Immature natural killer cell (primary cell): ENCODE measurements around the gene RTL9. TPM values are rescaled to one million over a fixed set of nuclear protein-coding genes. Genes with fewer than 3 reads are reported as not detected.
"Not testable (repeated sequence)": the region's sequence is repeated elsewhere in the genome, so short reads cannot be mapped to it uniquely, and the experiment has no call there.

Source experiments
- DNase-seq, 3 donors: peaks; one replicate each; pipeline ENCODE4 v3.0.0; 2022; ENCODE audit warnings: mixed read lengths in 1 of 3
- H3K27ac Mint-ChIP-seq, 6 donors: one replicate each; pipeline ENCODE4 v1.8.0; 2020; ENCODE audit warnings: mixed read lengths in 6 of 6, mild to moderate bottlenecking in 5 of 6, inconsistent platforms in 4 of 6, moderate library complexity in 3 of 6
- H3K27me3 Mint-ChIP-seq, 3 donors: one replicate each; pipeline ENCODE4 v1.8.0; 2020 to 2021; ENCODE audit warnings: low read depth in 3 of 3, mild to moderate bottlenecking in 3 of 3, mixed read lengths in 3 of 3, moderate library complexity in 3 of 3, inconsistent platforms in 1 of 3
- H3K36me3 Mint-ChIP-seq, 3 donors: one replicate each; pipeline ENCODE4 v1.8.0; 2020; ENCODE audit warnings: mixed read lengths in 3 of 3, inconsistent platforms in 2 of 3, mild to moderate bottlenecking in 2 of 3
- H3K4me1 Mint-ChIP-seq, 2 donors: one replicate each; pipeline ENCODE4 v1.8.0; 2020; ENCODE audit warnings: inconsistent platforms in 2 of 2, mild to moderate bottlenecking in 2 of 2, mixed read lengths in 2 of 2, moderate library complexity in 1 of 2
- H3K4me3 Mint-ChIP-seq, 5 donors: one replicate each; pipeline ENCODE4 v1.8.0; 2020; ENCODE audit warnings: mild to moderate bottlenecking in 5 of 5, mixed read lengths in 5 of 5, inconsistent platforms in 3 of 5, moderate library complexity in 3 of 5
- H3K9me3 Mint-ChIP-seq, 6 donors: one replicate each; pipeline ENCODE4 v1.8.0; 2020; ENCODE audit warnings: mild to moderate bottlenecking in 6 of 6, mixed read lengths in 6 of 6, inconsistent platforms in 4 of 6, moderate library complexity in 3 of 6
- polyA plus RNA-seq, 3 donors: library from polyadenylated mRNA; unstranded; fragments of 300-500 nt; fragmentation: Illumina TruSeq; gene quantifications; one replicate each; pipeline ENCODE4 v1.2.3, GENCODE V29; 2021

The RTL9 gene
- polyA plus RNA-seq, 3 donors from 2014 or later = not detected

DNA sequence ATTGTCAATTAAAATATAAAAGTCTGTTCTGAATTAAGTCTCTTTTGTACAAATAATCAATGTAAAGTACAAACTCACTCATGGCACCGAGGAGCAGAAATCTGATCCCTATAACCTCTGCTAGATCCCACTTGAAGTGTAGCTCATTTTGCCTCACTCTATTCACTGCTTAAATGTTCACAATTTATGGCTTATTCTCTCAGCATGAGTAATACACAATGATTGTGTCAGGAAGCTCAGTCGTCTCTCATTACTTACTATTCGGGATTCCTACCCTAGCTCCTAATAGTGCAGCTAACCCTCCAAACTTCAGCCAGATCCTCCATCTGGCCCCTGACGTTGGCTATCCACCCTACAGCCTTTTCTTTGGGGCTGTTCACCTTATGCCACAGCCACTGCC is 36.0 kb upstream of the RTL9 start:
- no peaks in the 10 kb centered on the region for H3K36me3 Mint-ChIP-seq
- H3K27me3 Mint-ChIP-seq = peaks cover 3 to 8% (median 7%) of the 10 kb centered on the region in 3 donors
- DNase-seq = no peak
- peaks cover 0 to 6% of the 10 kb centered on the region in 2 donors for H3K4me1 Mint-ChIP-seq
- H3K9me3 Mint-ChIP-seq = no peaks in the 10 kb centered on the region
- no peak overlapping the region for H3K4me3 Mint-ChIP-seq
- no peak overlapping the region for H3K27ac Mint-ChIP-seq

DNA sequence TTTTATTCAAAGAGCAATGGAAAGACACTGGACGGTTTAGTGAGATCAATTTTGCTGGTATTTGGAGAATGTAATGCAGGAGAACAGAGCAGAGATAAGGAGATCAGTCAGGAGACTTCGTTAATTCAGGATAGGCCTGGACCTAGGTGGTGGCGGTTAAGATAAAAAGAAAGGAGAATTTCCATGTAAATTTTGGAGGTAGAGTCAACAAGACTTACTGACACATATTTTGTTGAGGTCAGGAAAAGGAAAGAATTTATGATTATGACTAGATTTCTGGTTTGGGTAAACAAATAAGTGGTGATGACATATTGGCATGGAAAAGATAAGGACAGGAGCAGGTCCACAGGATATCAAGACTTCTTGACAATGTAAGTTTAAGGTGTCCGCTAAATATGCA is 31.9 kb upstream of the RTL9 start:
- no peak overlapping the region for H3K27ac Mint-ChIP-seq
- H3K4me3 Mint-ChIP-seq = no peak overlapping the region
- H3K4me1 Mint-ChIP-seq = no peaks in the 10 kb centered on the region
- no peak for DNase-seq
- H3K36me3 Mint-ChIP-seq = no peaks in the 10 kb centered on the region
- H3K9me3 Mint-ChIP-seq = no peaks in the 10 kb centered on the region
- H3K27me3 Mint-ChIP-seq = peaks cover 3 to 5% (median 5%) of the 10 kb centered on the region in 3 donors

GRCh38 chrX:110327336-110327735 is 31.3 kb upstream of the RTL9 start:
- DNase-seq = no peak
- peaks cover 2 to 5% (median 5%) of the 10 kb centered on the region in 3 donors for H3K27me3 Mint-ChIP-seq
- no peaks in the 10 kb centered on the region for H3K36me3 Mint-ChIP-seq
- no peaks in the 10 kb centered on the region for H3K9me3 Mint-ChIP-seq
- no peak overlapping the region for H3K27ac Mint-ChIP-seq
- H3K4me3 Mint-ChIP-seq = no peak overlapping the region
- no peaks in the 10 kb centered on the region for H3K4me1 Mint-ChIP-seq

GRCh38 chrX:110328613-110329012 is 30.0 kb upstream of the RTL9 start:
- H3K9me3 Mint-ChIP-seq, H3K4me3 Mint-ChIP-seq, H3K36me3 Mint-ChIP-seq, H3K27me3 Mint-ChIP-seq, H3K27ac Mint-ChIP-seq, DNase-seq, H3K4me1 Mint-ChIP-seq: not testable (repeated sequence)

DNA sequence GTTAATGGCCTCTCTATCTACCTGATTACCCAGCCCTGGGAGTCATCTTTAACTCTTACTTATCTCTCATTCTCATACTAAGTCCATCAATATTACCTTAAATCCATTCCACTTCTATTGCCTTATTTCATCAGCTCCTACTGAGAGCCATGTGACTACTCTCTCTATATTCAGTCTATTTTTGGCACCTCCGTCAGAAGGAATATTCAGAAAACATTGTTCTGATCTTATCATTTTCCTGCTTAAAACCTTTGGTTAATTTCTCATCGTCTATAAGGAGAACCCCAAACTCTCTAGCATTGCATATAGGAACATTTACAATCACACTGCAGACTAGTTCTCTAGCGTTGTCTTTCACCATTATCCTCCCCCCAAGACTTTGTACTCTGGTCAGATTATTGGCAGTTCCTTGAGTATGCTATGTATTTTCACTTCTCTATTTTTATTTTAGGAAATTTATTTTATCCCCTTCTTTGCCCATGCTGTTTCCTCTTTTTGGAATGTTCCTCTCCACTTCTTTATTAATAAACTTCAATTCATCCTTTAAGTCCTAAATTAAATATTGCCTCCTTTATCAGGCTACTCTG is 27.1 kb upstream of the RTL9 start:
- Mint-ChIP-seq H3K27me3 (peaks cover 0 to 10% (median 0%) of the 10 kb centered on the region in 3 donors), H3K4me3 (no peak overlapping the region), H3K9me3 (no peaks in the 10 kb centered on the region), H3K36me3 (no peaks in the 10 kb centered on the region), H3K4me1 (no peaks in the 10 kb centered on the region), H3K27ac (no peak overlapping the region)
- DNase-seq = no peak

GRCh38 chrX:110333458-110333857 is 25.2 kb upstream of the RTL9 start:
- H3K9me3 Mint-ChIP-seq, H3K27ac Mint-ChIP-seq, H3K4me3 Mint-ChIP-seq, DNase-seq, H3K36me3 Mint-ChIP-seq, H3K27me3 Mint-ChIP-seq, H3K4me1 Mint-ChIP-seq: not testable (repeated sequence)

DNA sequence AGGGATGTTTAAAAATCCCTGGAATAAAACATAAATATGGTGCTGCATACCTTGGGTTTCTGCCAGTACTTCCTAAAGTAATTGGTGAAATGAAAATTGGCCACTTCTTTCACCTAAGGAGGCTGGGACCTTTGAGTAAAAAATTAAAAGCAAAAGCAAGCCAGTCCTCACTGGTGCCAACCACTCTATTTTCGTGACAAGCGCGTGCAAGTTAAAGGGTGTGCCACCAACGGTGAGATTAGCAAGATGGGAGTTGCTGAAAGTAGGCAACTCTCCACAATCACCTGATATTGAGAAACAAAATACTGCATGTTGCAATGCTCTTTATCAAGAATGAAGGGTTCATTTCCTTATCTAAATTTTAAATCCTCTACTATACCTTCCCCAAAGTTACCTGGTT is 19.7 kb upstream of the RTL9 start:
- H3K27me3 Mint-ChIP-seq = peaks cover 0 to 8% (median 0%) of the 10 kb centered on the region in 3 donors
- H3K4me3 Mint-ChIP-seq = no peak overlapping the region
- H3K27ac Mint-ChIP-seq = no peak overlapping the region
- H3K4me1 Mint-ChIP-seq = no peaks in the 10 kb centered on the region
- H3K36me3 Mint-ChIP-seq = no peaks in the 10 kb centered on the region
- no peak for DNase-seq
- H3K9me3 Mint-ChIP-seq = no peaks in the 10 kb centered on the region

DNA sequence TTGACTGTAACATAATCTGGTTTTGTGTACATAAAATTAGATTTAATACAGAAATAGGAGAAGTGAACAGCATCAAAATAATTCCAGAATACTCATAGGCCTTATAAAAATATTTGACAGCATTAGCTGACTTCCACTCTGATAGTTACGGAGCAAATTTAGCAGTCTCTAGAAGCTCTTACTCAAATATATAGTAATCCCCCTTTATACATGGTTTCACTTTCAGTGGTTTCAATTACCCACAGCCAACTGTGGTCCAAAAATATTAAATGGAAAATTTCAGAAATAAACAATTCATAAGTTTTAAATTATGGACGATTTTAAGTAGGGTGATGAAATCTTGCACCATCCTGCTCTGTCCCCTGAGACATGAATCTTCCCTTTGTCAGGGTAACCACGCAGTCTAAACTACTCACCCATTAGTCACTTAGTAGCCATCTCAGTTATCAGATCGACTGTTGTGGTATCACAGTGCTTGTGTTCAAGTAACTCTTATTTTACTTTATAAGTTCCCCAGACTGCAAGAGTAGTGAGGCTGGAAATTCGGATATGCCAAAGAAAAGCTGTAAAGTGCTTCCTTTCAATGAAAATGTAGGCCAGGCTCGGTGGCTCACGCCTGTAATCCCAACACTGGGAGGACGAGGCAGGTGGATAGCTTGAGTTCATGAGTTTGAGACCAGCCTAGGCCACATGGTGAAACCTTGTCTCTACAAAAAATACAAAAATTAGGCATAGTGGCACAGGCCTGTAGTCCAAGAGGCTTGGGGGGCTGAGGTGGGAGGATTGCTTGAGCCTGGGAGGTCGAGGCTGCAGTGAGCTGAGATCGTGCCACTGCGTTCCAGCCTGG is 17.2 kb upstream of the RTL9 start:
- H3K36me3 Mint-ChIP-seq = no peaks in the 10 kb centered on the region
- no peak overlapping the region for H3K27ac Mint-ChIP-seq
- DNase-seq = no peak
- H3K4me1 Mint-ChIP-seq = no peaks in the 10 kb centered on the region
- H3K27me3 Mint-ChIP-seq = peaks cover 0 to 2% (median 0%) of the 10 kb centered on the region in 3 donors
- H3K9me3 Mint-ChIP-seq = no peaks in the 10 kb centered on the region
- H3K4me3 Mint-ChIP-seq = no peak overlapping the region

GRCh38 chrX:110346681-110347080 is 12.0 kb upstream of the RTL9 start:
- H3K27me3 Mint-ChIP-seq = peaks cover 0 to 5% (median 2%) of the 10 kb centered on the region in 3 donors
- no peak overlapping the region for H3K4me3 Mint-ChIP-seq
- H3K4me1 Mint-ChIP-seq = no peaks in the 10 kb centered on the region
- H3K27ac Mint-ChIP-seq = no peak overlapping the region
- no peaks in the 10 kb centered on the region for H3K9me3 Mint-ChIP-seq
- H3K36me3 Mint-ChIP-seq = no peaks in the 10 kb centered on the region
- no peak for DNase-seq

DNA sequence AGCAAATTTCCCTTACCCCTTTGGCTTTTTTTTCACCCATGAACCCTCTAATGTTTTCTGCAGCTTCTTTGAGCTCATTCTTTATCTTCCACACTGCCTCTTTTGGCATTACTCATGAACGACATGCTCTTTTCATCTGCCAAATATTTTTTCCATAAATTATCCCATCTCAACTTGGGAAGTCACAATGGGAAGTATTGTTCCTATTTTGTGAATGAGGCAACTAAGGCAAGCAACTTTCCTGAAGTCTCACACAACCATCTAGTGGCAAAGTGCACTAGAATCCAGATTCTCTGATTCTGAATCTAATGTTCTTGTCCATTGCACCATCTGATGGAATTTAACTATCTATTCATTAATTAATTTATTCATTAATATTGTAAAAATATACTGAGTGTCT is 625 bp downstream of the RTL9 start:
- peaks cover 0 to 6% (median 0%) of the 10 kb centered on the region in 3 donors for H3K27me3 Mint-ChIP-seq
- H3K4me1 Mint-ChIP-seq = no peaks in the 10 kb centered on the region
- DNase-seq = no peak
- no peaks in the 10 kb centered on the region for H3K36me3 Mint-ChIP-seq
- no peak overlapping the region for H3K4me3 Mint-ChIP-seq
- no peaks in the 10 kb centered on the region for H3K9me3 Mint-ChIP-seq
- no peak overlapping the region for H3K27ac Mint-ChIP-seq

DNA sequence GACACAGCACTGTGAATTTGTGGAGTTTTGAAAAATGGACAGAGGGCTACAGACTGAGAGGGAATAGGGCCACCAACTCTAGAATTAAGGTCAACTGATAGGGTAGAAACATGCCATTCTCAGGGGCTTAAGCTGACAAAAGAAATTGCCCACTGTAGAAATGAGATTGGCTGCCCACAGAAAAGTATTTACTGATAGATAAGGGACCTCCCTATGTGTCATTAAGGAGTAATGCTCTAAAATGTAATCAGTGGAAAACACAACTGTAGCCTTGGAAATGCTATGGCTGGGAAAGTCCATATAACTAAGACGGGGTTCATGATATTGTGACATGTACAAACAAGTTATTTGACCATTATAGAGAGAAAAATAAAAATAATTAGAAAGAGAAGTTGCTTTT is 4.6 kb downstream of the RTL9 start:
- Mint-ChIP-seq H3K4me3 (no peak overlapping the region), H3K9me3 (no peaks in the 10 kb centered on the region), H3K27me3 (peaks cover 0 to 2% (median 0%) of the 10 kb centered on the region in 3 donors), H3K4me1 (no peaks in the 10 kb centered on the region), H3K27ac (no peak overlapping the region), H3K36me3 (peaks cover 0 to 6% (median 0%) of the 10 kb centered on the region in 3 donors)
- DNase-seq = no peak

DNA sequence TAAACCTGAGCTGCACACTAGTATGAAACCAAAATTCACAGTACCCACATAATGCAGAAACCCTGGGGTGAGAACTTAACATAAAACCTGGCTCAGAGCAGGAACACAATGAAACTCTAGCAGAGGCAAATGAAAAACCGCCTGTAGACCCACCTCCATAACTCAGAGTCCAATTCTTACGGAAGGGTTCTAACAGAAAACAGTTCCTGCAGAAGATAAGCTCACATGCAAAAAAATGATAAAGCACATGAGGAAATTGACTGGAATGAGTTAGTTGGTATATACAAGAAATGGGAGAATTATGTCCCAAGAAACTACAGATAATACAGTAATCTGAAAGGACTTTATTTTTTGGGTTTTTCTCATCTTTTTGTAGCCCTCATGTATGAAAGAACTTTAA is 14.7 kb downstream of the RTL9 start:
- H3K27ac Mint-ChIP-seq = no peak overlapping the region
- DNase-seq = no peak

GRCh38 chrX:110374559-110374958 is 15.9 kb downstream of the RTL9 start:
- no peak overlapping the region for H3K4me3 Mint-ChIP-seq
- DNase-seq = no peak

More for the DNA sequence above, 14.7 kb downstream of the RTL9 start:
- H3K36me3 Mint-ChIP-seq = no peaks in the 10 kb centered on the region
- H3K9me3 Mint-ChIP-seq = no peaks in the 10 kb centered on the region
- H3K4me3 Mint-ChIP-seq = no peak overlapping the region
- H3K4me1 Mint-ChIP-seq = no peaks in the 10 kb centered on the region
- peaks cover 0 to 3% (median 1%) of the 10 kb centered on the region in 3 donors for H3K27me3 Mint-ChIP-seq

GRCh38 chrX:110381216-110381615 is 22.6 kb downstream of the RTL9 start:
- no peaks in the 10 kb centered on the region for H3K36me3 Mint-ChIP-seq
- H3K4me1 Mint-ChIP-seq = no peaks in the 10 kb centered on the region
- no peaks in the 10 kb centered on the region for H3K9me3 Mint-ChIP-seq
- H3K4me3 Mint-ChIP-seq = no peak overlapping the region
- H3K27me3 Mint-ChIP-seq = peaks cover 0 to 3% (median 2%) of the 10 kb centered on the region in 3 donors
- no peak for DNase-seq
- H3K27ac Mint-ChIP-seq = no peak overlapping the region

More at GRCh38 chrX:110374559-110374958, 15.9 kb downstream of the RTL9 start:
- H3K27ac Mint-ChIP-seq = no peak overlapping the region
- no peaks in the 10 kb centered on the region for H3K36me3 Mint-ChIP-seq
- H3K9me3 Mint-ChIP-seq = no peaks in the 10 kb centered on the region
- H3K27me3 Mint-ChIP-seq = peaks cover 0 to 3% (median 1%) of the 10 kb centered on the region in 3 donors
- no peaks in the 10 kb centered on the region for H3K4me1 Mint-ChIP-seq
